ENCODE measurements around the gene PACRG. TPM values are rescaled to one million over a fixed set of nuclear protein-coding genes. Genes with fewer than 3 reads are reported as not detected.

PACRG gene
- total and polyA plus RNA-seq, 2 of the 8 experiments (the other 6 are each of a cell fraction or from before 2014, with no cell fraction given): 0.44 to 0.54 TPM

- TF ChIP-seq RAD21 (IDR thresholded peaks at IDR 0.05 in 1 of 2, conservative IDR thresholded peaks at IDR 0.05 in 1 of 2; ENCODE audit: low read depth in 2 of 2, low read length in 2 of 2) (no peak), TBP (IDR thresholded peaks at IDR 0.05; ENCODE audit: low read depth, low read length) (no peak), SP1 (IDR thresholded peaks at IDR 0.05; ENCODE audit: low read depth, low read length) (no peak)
Observed at GRCh38 chr6:162973151-162973872, 245.5 kb downstream of the PACRG start (continued).
